Measurements from ENCODE around the gene XPR1.

DNA sequence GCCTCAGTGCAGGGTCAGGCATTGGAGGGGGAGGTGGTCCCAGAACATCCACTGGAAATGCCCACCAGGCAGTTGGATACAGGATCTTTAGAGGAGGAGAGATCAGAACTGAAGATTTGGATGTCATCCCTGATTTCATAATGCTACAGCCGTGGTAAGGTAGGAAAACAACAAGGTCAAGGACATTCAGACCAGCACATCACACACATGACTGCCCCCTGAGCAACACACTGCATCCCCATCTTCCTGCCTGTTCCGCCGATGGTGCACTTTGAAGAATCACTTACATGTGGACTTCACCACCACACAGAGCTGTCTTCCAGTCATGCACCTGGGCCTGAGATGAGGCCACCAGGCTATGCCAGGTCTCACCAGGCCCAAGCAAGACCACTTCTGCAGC, 297.6 kb downstream of the XPR1 start:
- TF ChIP-seq CTCF (IDR thresholded peaks at IDR 0.05) (no peak), POLR2A (IDR thresholded peaks at IDR 0.05) (no peak)

Data from transverse colon (tissue), 3 donors.